ENCODE measurements around the gene HCRT.
"Not testable (repeated sequence)": the region's sequence is repeated elsewhere in the genome, so short reads cannot be mapped to it uniquely, and the experiment has no call there.

Gene HCRT

GRCh38 chr17:42159796-42160530 is 25.3 kb downstream of the HCRT start:
- no peak for TF ChIP-seq CTCF (IDR thresholded peaks at IDR 0.05; ENCODE audit: unreplicated experiment in 3 of 3)
- peak overlapping the region in 1 of 3 experiments; percentile 38 for H3K4me3 Mint-ChIP-seq
- H3K4me1 Mint-ChIP-seq = peaks cover 9% of the 10 kb centered on the region
- H3K9me3 Mint-ChIP-seq = no peaks in the 10 kb centered on the region
- no peaks in the 10 kb centered on the region for H3K36me3 Mint-ChIP-seq (ENCODE audit: low read depth)
- no peak overlapping the region for H3K27ac Mint-ChIP-seq
- peaks cover 1% of the 10 kb centered on the region for H3K27me3 Mint-ChIP-seq (ENCODE audit: low read depth)

GRCh38 chr17:42155614-42156045 is 29.6 kb downstream of the HCRT start:
- H3K27me3 Mint-ChIP-seq (ENCODE audit: low read depth) = no peaks in the 10 kb centered on the region

GRCh38 chr17:42153919-42154742 is 31.1 kb downstream of the HCRT start:
- no peak for TF ChIP-seq CTCF (IDR thresholded peaks at IDR 0.05; ENCODE audit: unreplicated experiment in 3 of 3)
- no peaks in the 10 kb centered on the region for H3K27me3 Mint-ChIP-seq (ENCODE audit: low read depth)
- no peaks in the 10 kb centered on the region for H3K36me3 Mint-ChIP-seq (ENCODE audit: low read depth)
- H3K27ac Mint-ChIP-seq = peak overlapping the region; percentile 72 to 89 (median 82)
- H3K4me3 Mint-ChIP-seq = peak overlapping the region; percentile 87 to 95 (median 90)
- H3K4me1 Mint-ChIP-seq = peaks cover 20% of the 10 kb centered on the region
- no peaks in the 10 kb centered on the region for H3K9me3 Mint-ChIP-seq

More at GRCh38 chr17:42155614-42156045, 29.6 kb downstream of the HCRT start:
- Mint-ChIP-seq H3K4me3 (peak overlapping the region; percentile 87 to 95 (median 90)), H3K36me3 (ENCODE audit: low read depth) (no peaks in the 10 kb centered on the region), H3K27ac (peak overlapping the region; percentile 50 to 90 (median 72)), H3K4me1 (peaks cover 20% of the 10 kb centered on the region), H3K9me3 (no peaks in the 10 kb centered on the region)
- no peak for TF ChIP-seq CTCF (IDR thresholded peaks at IDR 0.05; ENCODE audit: unreplicated experiment in 3 of 3)

GRCh38 chr17:42146911-42147607 is 38.2 kb downstream of the HCRT start:
- Mint-ChIP-seq H3K4me1 (peaks cover 22% of the 10 kb centered on the region), H3K9me3 (no peaks in the 10 kb centered on the region), H3K27ac (peak overlapping the region in 1 of 3 experiments; percentile 48), H3K36me3 (ENCODE audit: low read depth) (peaks cover 25% of the 10 kb centered on the region), H3K27me3 (ENCODE audit: low read depth) (no peaks in the 10 kb centered on the region), H3K4me3 (no peak overlapping the region)
- no peak for TF ChIP-seq CTCF (IDR thresholded peaks at IDR 0.05; ENCODE audit: unreplicated experiment in 3 of 3)

- peaks cover 54% of the 10 kb centered on the region for H3K4me1 Mint-ChIP-seq
- peak overlapping the region in 2 of 3 experiments; percentile 38 to 61 for H3K27ac Mint-ChIP-seq
- not testable (repeated sequence) for H3K27me3 Mint-ChIP-seq (ENCODE audit: low read depth); H3K9me3 Mint-ChIP-seq
- H3K4me3 Mint-ChIP-seq = peak overlapping the region in 1 of 3 experiments; percentile 8
- H3K36me3 Mint-ChIP-seq (ENCODE audit: low read depth) = peaks cover 25% of the 10 kb centered on the region
Observed at GRCh38 chr17:42143138-42143537, 42.1 kb downstream of the HCRT start.

All from nephron (organoid).